Rectal smooth muscle tissue (tissue), 1 donor: Measurements from ENCODE around the gene BIRC7.

ENCODE experiments used
- H3K27ac ChIP-seq: one replicate; pipeline ENCODE4 v1.7.0; 2013; ENCODE audit warnings: low read depth, low read length, inconsistent platforms
- H3K27me3 ChIP-seq: one replicate; pipeline ENCODE4 v1.7.0; 2013; ENCODE audit warnings: low read length; ENCODE audit not compliant: control insufficient read depth, insufficient read depth
- H3K36me3 ChIP-seq: one replicate; pipeline ENCODE4 v1.7.0; 2013; ENCODE audit warnings: low read length; ENCODE audit not compliant: control insufficient read depth, insufficient read depth
- H3K4me1 ChIP-seq: one replicate; pipeline ENCODE4 v1.7.0; 2013; ENCODE audit warnings: low read length; ENCODE audit not compliant: control insufficient read depth, insufficient read depth
- H3K4me3 ChIP-seq: one replicate; pipeline ENCODE4 v1.7.0; 2013; ENCODE audit warnings: low read length
- H3K9ac ChIP-seq: one replicate; pipeline ENCODE4 v1.7.0; 2013; ENCODE audit warnings: low read length

Gene BIRC7

DNA sequence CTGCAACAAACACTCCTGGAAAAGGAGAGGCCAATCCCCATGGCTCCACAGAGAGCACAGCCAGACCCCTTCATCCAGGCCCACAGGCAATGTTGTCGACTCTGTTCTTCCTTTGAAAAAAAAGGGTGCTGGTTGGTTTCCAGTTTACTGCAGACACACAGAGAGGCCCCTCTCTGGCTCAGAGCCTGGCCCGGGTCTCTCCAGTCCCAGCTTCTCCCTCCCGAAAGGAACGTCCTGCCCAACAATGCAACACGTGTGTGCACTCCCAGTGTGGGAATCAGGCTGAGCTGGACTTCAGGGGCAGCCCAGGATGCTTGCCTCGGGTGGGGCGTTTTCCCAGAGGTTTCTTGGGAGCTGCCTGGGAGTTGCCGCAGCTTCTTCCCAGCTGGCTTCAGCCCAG, 23.1 kb downstream of the BIRC7 start:
- Histone ChIP-seq H3K36me3 (no peaks in the 10 kb centered on the region), H3K27me3 (peaks cover 19% of the 10 kb centered on the region), H3K4me3 (no peak overlapping the region), H3K4me1 (no peaks in the 10 kb centered on the region), H3K27ac (no peak overlapping the region), H3K9ac (no peak overlapping the region)

DNA sequence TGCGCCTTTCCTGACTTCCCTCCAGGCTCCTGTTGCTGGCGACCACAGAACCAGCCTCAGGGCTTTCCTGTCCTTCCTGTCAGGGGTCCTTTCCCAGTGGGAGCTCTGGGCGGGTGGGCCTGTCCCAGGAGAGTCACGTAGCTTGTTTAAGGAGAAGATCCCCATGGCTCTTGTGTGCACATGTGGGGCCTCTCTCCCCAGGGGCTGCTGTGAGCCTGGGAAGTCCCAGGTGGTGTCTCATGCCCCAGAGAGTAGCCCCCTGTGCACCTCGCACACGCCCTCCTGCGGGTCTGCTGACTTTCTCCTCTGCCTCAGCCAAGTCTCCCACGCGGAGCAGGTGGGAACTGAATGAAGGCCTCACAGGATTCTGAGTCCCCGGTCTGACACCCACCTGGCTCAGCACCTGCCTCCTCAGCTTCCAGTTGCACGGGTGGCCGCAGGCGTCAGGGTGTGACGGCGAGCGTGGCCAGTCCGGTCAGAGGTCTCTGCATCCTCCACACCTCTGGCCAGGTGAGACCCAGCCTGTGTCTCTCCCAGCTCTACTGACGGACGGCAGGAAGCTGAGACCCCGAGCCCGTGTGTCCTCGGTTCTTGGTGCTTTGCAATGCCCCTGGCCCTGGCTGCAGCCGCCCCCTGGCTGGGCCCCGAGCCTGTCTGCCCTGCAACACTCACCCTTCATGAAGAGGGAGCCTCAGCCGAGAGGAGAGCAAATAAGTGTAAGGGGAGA, 24.2 kb downstream of the BIRC7 start:
- Histone ChIP-seq H3K36me3 (no peaks in the 10 kb centered on the region), H3K4me3 (no peak overlapping the region), H3K9ac (no peak overlapping the region), H3K27ac (no peak overlapping the region), H3K4me1 (no peaks in the 10 kb centered on the region), H3K27me3 (peaks cover 16% of the 10 kb centered on the region)

DNA sequence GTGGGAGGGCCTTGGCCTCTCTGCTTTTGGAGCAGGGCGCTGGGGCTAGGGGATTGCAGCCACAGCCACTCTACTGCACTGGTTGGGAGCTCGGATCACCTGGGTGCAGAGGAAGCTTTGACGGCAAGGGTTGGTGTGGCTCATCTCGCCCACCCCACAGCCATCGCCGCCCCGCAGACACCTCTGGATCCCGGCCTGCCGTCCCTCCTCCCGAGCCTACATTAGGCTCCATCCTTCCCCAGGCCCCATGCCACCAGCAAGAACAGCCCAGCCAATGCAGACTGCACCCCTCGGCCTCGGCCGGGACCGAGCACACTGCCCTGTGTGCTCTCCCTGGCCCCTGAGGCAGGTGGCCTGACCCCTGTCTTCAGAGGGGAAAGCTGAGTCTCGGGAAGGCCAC, 24.8 kb downstream of the BIRC7 start:
- Histone ChIP-seq H3K27ac (no peak overlapping the region), H3K27me3 (peaks cover 11% of the 10 kb centered on the region), H3K4me3 (no peak overlapping the region), H3K4me1 (no peaks in the 10 kb centered on the region), H3K9ac (no peak overlapping the region), H3K36me3 (no peaks in the 10 kb centered on the region)

- no peak overlapping the region for H3K9ac ChIP-seq
- H3K36me3 ChIP-seq, result no peaks in the 10 kb centered on the region
- peaks cover 6% of the 10 kb centered on the region for H3K27me3 ChIP-seq
- no peak overlapping the region for H3K4me3 ChIP-seq
- no peaks in the 10 kb centered on the region for H3K4me1 ChIP-seq
- no peak overlapping the region for H3K27ac ChIP-seq
Measured at GRCh38 chr20:63261060-63261794, 25.5 kb downstream of the BIRC7 start.

GRCh38 chr20:63261795-63262528, 26.3 kb downstream of the BIRC7 start:
- no peak overlapping the region for H3K9ac ChIP-seq
- no peaks in the 10 kb centered on the region for H3K27me3 ChIP-seq
- H3K27ac ChIP-seq, result no peak overlapping the region
- H3K4me3 ChIP-seq, result no peak overlapping the region
- no peaks in the 10 kb centered on the region for H3K4me1 ChIP-seq
- no peaks in the 10 kb centered on the region for H3K36me3 ChIP-seq

DNA sequence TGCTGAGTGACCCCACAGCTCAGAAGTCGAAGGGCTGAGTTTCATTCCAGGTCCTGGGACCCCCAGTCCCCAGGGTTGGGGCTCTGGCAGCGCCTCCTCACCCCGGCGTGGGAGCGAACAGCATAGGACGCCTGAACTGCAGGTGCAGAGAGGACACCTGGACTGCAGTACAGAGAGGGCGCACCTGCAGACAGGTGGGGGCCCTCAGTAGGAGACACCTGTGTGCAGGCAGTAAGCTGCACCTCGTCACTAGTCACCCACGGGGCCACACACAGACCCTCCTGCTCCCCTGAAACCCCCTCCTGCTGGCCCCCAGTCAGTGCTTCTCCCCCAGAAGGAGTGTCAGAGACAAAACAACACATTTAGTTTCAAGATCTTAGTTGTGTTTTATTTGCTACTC, 27.1 kb downstream of the BIRC7 start:
- H3K27me3 ChIP-seq, result no peaks in the 10 kb centered on the region
- no peak overlapping the region for H3K9ac ChIP-seq
- no peaks in the 10 kb centered on the region for H3K4me1 ChIP-seq
- H3K4me3 ChIP-seq, result no peak overlapping the region
- H3K36me3 ChIP-seq, result no peaks in the 10 kb centered on the region
- no peak overlapping the region for H3K27ac ChIP-seq

DNA sequence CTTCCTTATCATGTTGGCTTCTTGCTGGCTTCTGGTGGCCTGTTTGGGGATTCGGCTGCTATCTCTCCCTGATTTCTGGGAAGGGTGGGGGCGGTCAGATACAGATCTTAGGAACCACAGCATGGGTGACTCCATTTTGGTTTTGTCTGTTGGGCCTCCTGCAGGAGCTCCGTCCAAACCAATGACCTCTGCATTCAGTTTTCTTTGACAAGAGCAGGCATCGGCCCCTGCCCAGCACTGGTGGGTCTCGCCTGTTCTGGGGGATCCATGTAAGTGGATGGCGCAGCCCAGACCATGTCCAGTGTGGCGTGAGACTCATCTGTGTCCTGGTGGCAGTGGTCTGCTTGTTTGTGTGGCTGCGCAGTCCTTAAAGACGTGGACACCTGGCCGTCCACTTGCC, 28.3 kb downstream of the BIRC7 start:
- no peak overlapping the region for H3K4me3 ChIP-seq
- no peak overlapping the region for H3K27ac ChIP-seq
- H3K9ac ChIP-seq, result no peak overlapping the region
- H3K27me3 ChIP-seq, result no peaks in the 10 kb centered on the region
- no peaks in the 10 kb centered on the region for H3K4me1 ChIP-seq
- H3K36me3 ChIP-seq, result no peaks in the 10 kb centered on the region

DNA sequence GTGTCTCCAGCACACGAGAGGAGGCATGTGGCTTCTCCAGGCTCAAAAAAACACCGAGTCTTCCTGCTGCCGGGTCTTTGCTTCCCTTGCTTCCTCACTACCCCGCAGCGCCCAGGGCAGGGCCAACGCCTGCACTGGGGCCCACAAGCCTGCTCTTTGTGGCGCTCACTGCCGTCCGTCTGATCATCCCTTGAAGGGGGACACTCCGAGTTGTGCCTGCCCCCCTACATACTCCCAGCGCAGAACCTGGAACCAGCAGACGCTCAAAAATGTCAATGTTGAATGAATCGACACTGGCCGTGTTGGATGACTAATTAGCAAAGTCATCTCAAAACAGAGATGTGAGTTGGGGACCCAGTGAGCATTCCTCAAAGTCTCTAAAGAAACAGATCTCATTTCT, 28.8 kb downstream of the BIRC7 start:
- H3K36me3 ChIP-seq, result no peaks in the 10 kb centered on the region
- no peak overlapping the region for H3K9ac ChIP-seq
- no peaks in the 10 kb centered on the region for H3K4me1 ChIP-seq
- no peaks in the 10 kb centered on the region for H3K27me3 ChIP-seq
- no peak overlapping the region for H3K27ac ChIP-seq
- H3K4me3 ChIP-seq, result no peak overlapping the region

GRCh38 chr20:63265891-63266515, 30.3 kb downstream of the BIRC7 start:
- Histone ChIP-seq H3K36me3 (no peaks in the 10 kb centered on the region), H3K27ac (no peak overlapping the region), H3K4me1 (no peaks in the 10 kb centered on the region), H3K27me3 (no peaks in the 10 kb centered on the region), H3K9ac (no peak overlapping the region), H3K4me3 (no peak overlapping the region)

DNA sequence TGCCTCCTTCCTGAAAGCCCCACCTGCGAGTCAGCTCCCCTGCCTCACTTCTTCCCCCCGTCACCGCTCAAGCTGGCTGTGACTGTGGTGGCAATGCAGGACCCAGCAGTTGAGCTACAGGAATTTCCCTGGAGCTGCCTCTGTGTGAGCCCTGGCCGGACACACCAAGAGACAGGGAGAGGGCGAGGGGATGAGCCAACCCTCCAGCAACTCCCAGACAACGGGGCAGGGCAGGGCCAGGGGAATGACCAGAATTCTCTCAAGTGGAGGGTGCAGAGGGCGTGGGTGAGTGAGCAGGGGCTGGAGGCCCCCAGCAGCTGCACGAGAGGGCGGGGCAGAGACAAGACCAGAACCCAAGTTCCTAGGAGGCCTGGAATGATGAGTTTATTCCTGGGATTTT, 32.0 kb downstream of the BIRC7 start:
- H3K27me3 ChIP-seq, result no peaks in the 10 kb centered on the region
- H3K4me1 ChIP-seq, result no peaks in the 10 kb centered on the region
- H3K36me3 ChIP-seq, result no peaks in the 10 kb centered on the region
- H3K27ac ChIP-seq, result no peak overlapping the region
- no peak overlapping the region for H3K4me3 ChIP-seq
- no peak overlapping the region for H3K9ac ChIP-seq

DNA sequence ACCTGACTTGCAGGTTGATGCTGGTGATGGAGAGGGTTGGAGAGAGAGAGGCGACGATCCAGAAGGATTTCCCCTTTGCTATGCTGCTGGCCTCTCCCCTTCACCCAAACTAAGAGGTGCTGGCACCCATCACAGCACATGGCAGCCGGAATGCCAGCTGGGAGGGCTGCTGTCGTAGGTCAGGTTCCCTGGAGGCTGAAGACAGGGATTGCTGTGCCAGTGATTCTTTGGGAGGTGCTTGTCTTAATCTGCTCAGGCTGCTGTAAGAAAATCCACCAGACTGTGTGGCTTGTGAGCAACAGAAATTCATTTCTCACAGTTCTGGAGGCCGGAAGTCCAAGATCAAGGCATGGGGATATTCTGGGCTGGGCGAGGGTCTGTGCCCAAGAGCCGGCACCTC, 32.6 kb downstream of the BIRC7 start:
- Histone ChIP-seq H3K4me3 (no peak overlapping the region), H3K36me3 (no peaks in the 10 kb centered on the region), H3K27me3 (no peaks in the 10 kb centered on the region), H3K27ac (no peak overlapping the region), H3K9ac (no peak overlapping the region), H3K4me1 (no peaks in the 10 kb centered on the region)

DNA sequence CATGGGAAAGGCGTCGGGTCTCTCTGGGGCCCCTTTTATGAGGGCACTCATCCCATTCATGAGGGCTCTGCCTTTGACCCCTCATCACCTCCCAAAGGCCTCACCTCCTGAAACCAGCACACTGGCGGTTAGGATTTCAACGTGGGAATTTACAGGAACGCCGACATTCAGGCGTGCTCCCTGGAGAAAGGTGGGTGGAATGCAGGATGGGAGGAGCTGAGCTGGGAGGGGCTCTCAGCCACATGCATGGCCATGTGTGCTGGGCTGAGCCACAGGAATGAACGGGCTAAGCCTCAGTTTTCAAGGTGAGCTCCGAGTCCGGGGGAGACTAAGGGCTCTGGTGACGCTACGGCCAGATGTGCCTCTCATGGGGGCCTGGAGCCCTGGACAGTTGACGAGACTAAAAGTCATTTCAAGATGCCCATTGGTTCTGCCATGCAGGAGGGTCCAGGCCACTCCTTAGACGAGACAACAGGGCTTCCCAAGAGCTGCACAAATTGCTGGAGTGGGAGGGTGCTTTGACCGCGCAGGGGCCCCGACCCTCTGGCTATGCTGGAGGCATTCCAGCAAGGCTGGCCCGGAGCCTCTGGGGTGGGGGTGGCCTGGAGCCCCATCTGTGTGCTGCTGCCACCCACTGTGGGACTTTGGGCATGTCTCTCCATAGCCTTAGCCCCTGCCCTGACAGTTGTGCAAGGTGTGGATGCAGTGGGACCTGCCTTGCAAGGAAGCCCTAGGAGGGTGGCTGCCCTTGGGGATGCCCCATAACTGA, 33.1 kb downstream of the BIRC7 start:
- no peaks in the 10 kb centered on the region for H3K27me3 ChIP-seq
- H3K4me3 ChIP-seq, result no peak overlapping the region
- H3K4me1 ChIP-seq, result peaks cover 6% of the 10 kb centered on the region
- H3K36me3 ChIP-seq, result no peaks in the 10 kb centered on the region
- H3K9ac ChIP-seq, result no peak overlapping the region
- no peak overlapping the region for H3K27ac ChIP-seq
